ENCODE data around the gene CCDC120.

CCDC120 gene

DNA sequence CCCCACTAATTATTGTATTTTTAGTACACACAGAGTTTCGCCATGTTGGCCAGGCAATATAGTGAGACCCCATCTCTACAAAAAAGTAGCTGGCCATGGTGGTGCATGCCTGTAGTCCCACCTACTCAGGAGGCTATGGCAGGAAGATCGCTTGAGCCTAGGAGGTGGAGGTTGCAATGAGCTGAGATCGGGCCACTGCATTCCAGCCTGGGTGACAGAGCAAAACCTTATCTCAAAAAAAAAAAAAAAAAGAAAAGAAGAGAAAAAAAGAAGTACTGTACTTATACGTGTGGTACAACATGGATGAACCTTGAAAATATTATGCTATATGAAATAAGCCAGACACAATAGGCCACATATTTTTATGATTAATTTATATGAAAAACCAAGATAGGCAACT, 30.8 kb downstream of the CCDC120 start:
- no peak for DNase-seq (ENCODE audit: low spot score)
- ChIA-PET POLR2A (ENCODE audit: low non-redundant PET) (no interaction called here), CTCF (no interaction called here)
- H3K27ac ChIP-seq: no peak overlapping the region
- TF ChIP-seq, protein P1, sequence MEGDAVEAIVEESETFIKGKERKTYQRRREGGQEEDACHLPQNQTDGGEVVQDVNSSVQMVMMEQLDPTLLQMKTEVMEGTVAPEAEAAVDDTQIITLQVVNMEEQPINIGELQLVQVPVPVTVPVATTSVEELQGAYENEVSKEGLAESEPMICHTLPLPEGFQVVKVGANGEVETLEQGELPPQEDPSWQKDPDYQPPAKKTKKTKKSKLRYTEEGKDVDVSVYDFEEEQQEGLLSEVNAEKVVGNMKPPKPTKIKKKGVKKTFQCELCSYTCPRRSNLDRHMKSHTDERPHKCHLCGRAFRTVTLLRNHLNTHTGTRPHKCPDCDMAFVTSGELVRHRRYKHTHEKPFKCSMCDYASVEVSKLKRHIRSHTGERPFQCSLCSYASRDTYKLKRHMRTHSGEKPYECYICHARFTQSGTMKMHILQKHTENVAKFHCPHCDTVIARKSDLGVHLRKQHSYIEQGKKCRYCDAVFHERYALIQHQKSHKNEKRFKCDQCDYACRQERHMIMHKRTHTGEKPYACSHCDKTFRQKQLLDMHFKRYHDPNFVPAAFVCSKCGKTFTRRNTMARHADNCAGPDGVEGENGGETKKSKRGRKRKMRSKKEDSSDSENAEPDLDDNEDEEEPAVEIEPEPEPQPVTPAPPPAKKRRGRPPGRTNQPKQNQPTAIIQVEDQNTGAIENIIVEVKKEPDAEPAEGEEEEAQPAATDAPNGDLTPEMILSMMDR (conservative IDR thresholded peaks at IDR 0.05; ENCODE audit: low read depth): no peak

- no peak overlapping the region for H3K27ac ChIP-seq
- ChIA-PET POLR2A (ENCODE audit: low non-redundant PET) (no interaction called here), CTCF (no interaction called here)
- TF ChIP-seq, protein P1 (conservative IDR thresholded peaks at IDR 0.05; ENCODE audit: low read depth): no peak
- no peak for DNase-seq (ENCODE audit: low spot score)
Observed at GRCh38 chrX:49096419-49096818, 37.6 kb downstream of the CCDC120 start.

DNA sequence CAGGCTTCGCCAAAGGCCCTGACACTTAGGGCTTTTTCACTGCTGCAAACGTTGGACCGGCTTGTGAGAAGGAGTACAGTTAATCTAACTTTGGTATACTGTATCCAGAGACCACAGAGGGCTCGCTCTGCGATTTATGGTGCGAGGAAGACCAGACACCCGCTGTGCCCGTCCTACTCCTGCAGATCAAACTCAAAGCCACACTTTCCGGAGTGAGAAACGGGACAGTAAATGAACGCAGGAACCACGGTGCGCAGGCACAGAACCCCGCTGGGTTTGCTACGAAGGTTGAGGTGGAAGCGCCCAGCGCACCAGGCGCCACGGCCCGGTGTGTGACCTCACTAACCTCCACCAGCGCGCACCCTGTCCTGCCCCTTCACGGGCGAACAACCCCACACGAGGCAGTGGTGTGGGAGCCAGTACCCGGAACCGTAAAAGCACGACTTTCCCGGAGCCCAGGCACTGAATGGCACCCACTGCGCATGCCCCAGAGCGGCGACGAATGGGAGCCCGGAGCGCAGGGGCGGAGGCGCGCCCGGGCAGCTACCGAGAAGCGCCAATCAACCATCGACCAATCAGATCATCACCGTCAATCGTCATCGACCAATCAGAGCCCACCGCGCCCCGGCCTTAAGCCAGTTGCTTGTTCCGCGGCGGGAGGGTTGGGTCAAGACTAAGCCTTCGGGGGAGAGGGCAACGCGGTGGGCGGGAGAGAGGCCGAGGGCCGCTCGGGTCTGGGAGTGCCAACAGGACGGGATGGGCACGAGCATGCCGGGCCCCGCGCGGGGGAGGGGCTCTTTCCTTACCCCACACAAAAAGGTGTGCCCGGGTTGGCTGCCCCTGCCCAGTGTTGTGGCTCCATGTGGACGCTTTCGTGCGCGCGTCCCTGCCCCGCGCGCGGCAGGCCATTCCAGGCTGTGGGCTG, 42.2 kb downstream of the CCDC120 start:
- ChIA-PET POLR2A (ENCODE audit: low non-redundant PET) (interaction anchor here (0.5 to 1.2 kb wide), 3 partner anchors 69 to 1064 kb away, joined by 5 to 12 read pairs (median 12); no protein-coding TSS in a partner anchor), CTCF (interaction anchor here (0.6 kb wide), 1 partner anchor 252 kb away, joined by 4 read pairs; no protein-coding TSS in a partner anchor)
- peak overlapping the region; percentile 83 for H3K27ac ChIP-seq
- peak; percentile 98 for DNase-seq (ENCODE audit: low spot score)
- TF ChIP-seq, protein P1 (conservative IDR thresholded peaks at IDR 0.05; ENCODE audit: low read depth): no peak

DNA sequence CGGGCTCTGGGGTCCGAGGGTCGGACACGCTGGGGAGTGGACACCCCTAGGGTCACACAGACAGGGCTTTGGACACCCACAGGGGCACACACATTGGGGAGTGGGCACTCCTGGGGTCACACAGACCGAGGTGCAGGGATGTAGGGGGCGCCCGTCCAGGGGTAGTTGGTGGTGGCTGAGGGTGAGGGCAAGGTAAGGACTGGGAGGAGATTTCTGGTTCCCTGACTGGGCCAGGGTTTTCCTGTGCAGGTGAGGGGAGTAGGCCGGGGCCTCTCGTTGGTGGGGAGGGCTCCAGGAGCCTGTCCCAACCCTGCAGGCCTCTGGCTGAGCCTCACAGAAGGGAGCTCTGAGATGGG, 42.8 kb downstream of the CCDC120 start:
- ChIA-PET POLR2A (ENCODE audit: low non-redundant PET) (interaction anchor here (0.5 kb wide), 1 partner anchor 1065 kb away, joined by 12 read pairs; no protein-coding TSS in a partner anchor), CTCF (interaction anchor here (0.6 to 0.9 kb wide), 2 partner anchors 65 to 253 kb away, joined by 3 to 4 read pairs; no protein-coding TSS in a partner anchor)
- no peak for DNase-seq (ENCODE audit: low spot score)
- peak overlapping the region; percentile 83 for H3K27ac ChIP-seq
- TF ChIP-seq, protein P1 (conservative IDR thresholded peaks at IDR 0.05; ENCODE audit: low read depth): no peak

GRCh38 chrX:49102190-49102589, 43.4 kb downstream of the CCDC120 start:
- POLR2A ChIA-PET (ENCODE audit: low non-redundant PET): no interaction called here
- TF ChIP-seq, protein P1 (conservative IDR thresholded peaks at IDR 0.05; ENCODE audit: low read depth): no peak
- CTCF ChIA-PET: interaction anchor here (0.9 kb wide), 1 partner anchor 64 kb away, joined by 3 read pairs; no protein-coding TSS in a partner anchor
- H3K27ac ChIP-seq: peak overlapping the region; percentile 83
- no peak for DNase-seq (ENCODE audit: low spot score)

GRCh38 chrX:49103637-49104036, 44.8 kb downstream of the CCDC120 start:
- CTCF ChIA-PET: no interaction called here
- POLR2A ChIA-PET (ENCODE audit: low non-redundant PET): no interaction called here

More at GRCh38 chrX:49103637-49104036, 44.8 kb downstream of the CCDC120 start:
- DNase-seq (ENCODE audit: low spot score): no peak
- TF ChIP-seq, protein P1 (conservative IDR thresholded peaks at IDR 0.05; ENCODE audit: low read depth): no peak
- H3K27ac ChIP-seq: peak overlapping the region; percentile 83; the same call in 1 of the 2 replicates
